ENCODE results near the gene TSPAN14.
"Not testable (repeated sequence)": the region's sequence is repeated elsewhere in the genome, so short reads cannot be mapped to it uniquely, and the experiment has no call there.

TSPAN14 gene

GRCh38 chr10:80530251-80530650, 76.1 kb downstream of the TSPAN14 start:
- DNase-seq = no peak

GRCh38 chr10:80530816-80531215, 76.7 kb downstream of the TSPAN14 start:
- no peak for DNase-seq

GRCh38 chr10:80532571-80532970, 78.5 kb downstream of the TSPAN14 start:
- DNase-seq = no peak

- DNase-seq = not testable (repeated sequence)
These were observed 79.9 kb downstream of the TSPAN14 start for GRCh38 chr10:80534059-80534458.

- not testable (repeated sequence) for DNase-seq
These were observed 80.5 kb downstream of the TSPAN14 start for GRCh38 chr10:80534646-80535045.

- no peak for DNase-seq
These were observed 81.7 kb downstream of the TSPAN14 start for GRCh38 chr10:80535671-80536360.

GRCh38 chr10:80536361-80536835, 82.3 kb downstream of the TSPAN14 start:
- DNase-seq = no peak

- DNase-seq = no peak
These were observed 83.1 kb downstream of the TSPAN14 start for GRCh38 chr10:80537086-80537735.

- no peak for DNase-seq
These were observed 83.8 kb downstream of the TSPAN14 start, which contains the start of gene SH2D4B for GRCh38 chr10:80537736-80538480. SH2D4B (plus strand) TSS chr10:80537902; CDS start chr10:80538332, 430 bp downstream.

GRCh38 chr10:80538481-80539185, 84.5 kb downstream of the TSPAN14 start:
- DNase-seq = no peak

GRCh38 chr10:80539421-80540031, 85.4 kb downstream of the TSPAN14 start:
- DNase-seq = no peak

- no peak for DNase-seq
These were observed 86.0 kb downstream of the TSPAN14 start for GRCh38 chr10:80540136-80540535.

GRCh38 chr10:80540618-80540980, 86.5 kb downstream of the TSPAN14 start:
- DNase-seq = no peak

- no peak for DNase-seq
These were observed 87.1 kb downstream of the TSPAN14 start for GRCh38 chr10:80540981-80541750.

GRCh38 chr10:80542053-80542452, 87.9 kb downstream of the TSPAN14 start:
- DNase-seq = no peak

- no peak for DNase-seq
These were observed 88.7 kb downstream of the TSPAN14 start for GRCh38 chr10:80542652-80543318.

- not testable (repeated sequence) for DNase-seq
These were observed 89.2 kb downstream of the TSPAN14 start for GRCh38 chr10:80543319-80543672.

- no peak for DNase-seq
These were observed 90.3 kb downstream of the TSPAN14 start for GRCh38 chr10:80544316-80544953.

- no peak for DNase-seq
These were observed 91.3 kb downstream of the TSPAN14 start for GRCh38 chr10:80545258-80545881.

GRCh38 chr10:80552151-80552646, 98.1 kb downstream of the TSPAN14 start:
- no peak for DNase-seq
